GM19452 (cell line): ENCODE measurements around the gene UVSSA.

Experiments
- ATAC-seq: cut with Tn5 transposase; IDR thresholded peaks from one replicate; pipeline ENCODE4 v1.9.1; 2021; ENCODE audit not compliant: unreplicated experiment

Gene UVSSA

GRCh38 chr4:1346781-1347409 is at the start of gene UVSSA:
Gene UVSSA (plus strand): TSS chr4:1347208. CDS start chr4:1348092, 884 bp downstream.
- ATAC-seq = peak; percentile 90

- no peak for ATAC-seq
Measured at GRCh38 chr4:1297456-1298325, 49.3 kb upstream of the UVSSA start.

GRCh38 chr4:1298461-1298860 is 48.5 kb upstream of the UVSSA start:
- no peak for ATAC-seq

- ATAC-seq = no peak
Measured at GRCh38 chr4:1299301-1299860, 47.6 kb upstream of the UVSSA start.

- ATAC-seq = no peak
Measured at GRCh38 chr4:1300466-1301455, 46.2 kb upstream of the UVSSA start.

GRCh38 chr4:1302159-1302558 is 44.8 kb upstream of the UVSSA start:
- ATAC-seq = no peak

- no peak for ATAC-seq
Measured at GRCh38 chr4:1305261-1305711, 41.7 kb upstream of the UVSSA start.

- ATAC-seq = no peak
Measured at GRCh38 chr4:1305781-1306455, 41.1 kb upstream of the UVSSA start.

GRCh38 chr4:1307951-1308735 is 38.9 kb upstream of the UVSSA start:
- ATAC-seq = no peak

- ATAC-seq = peak; percentile 85
Measured at GRCh38 chr4:1309261-1310010, 37.6 kb upstream of the UVSSA start.

- ATAC-seq = no peak
Measured at GRCh38 chr4:1310031-1310795, 36.8 kb upstream of the UVSSA start.

GRCh38 chr4:1310796-1311631 is 36.0 kb upstream of the UVSSA start:
- no peak for ATAC-seq

- no peak for ATAC-seq
Measured at GRCh38 chr4:1312821-1313640, 34.0 kb upstream of the UVSSA start.

- ATAC-seq = no peak
Measured at GRCh38 chr4:1315306-1315705, 31.7 kb upstream of the UVSSA start.

- ATAC-seq = no peak
Measured at GRCh38 chr4:1315836-1316536, 31.0 kb upstream of the UVSSA start.
